ENCODE data around the gene AFF3.
"Not testable (repeated sequence)": the region's sequence is repeated elsewhere in the genome, so short reads cannot be mapped to it uniquely, and the experiment has no call there.

The AFF3 gene

DNA sequence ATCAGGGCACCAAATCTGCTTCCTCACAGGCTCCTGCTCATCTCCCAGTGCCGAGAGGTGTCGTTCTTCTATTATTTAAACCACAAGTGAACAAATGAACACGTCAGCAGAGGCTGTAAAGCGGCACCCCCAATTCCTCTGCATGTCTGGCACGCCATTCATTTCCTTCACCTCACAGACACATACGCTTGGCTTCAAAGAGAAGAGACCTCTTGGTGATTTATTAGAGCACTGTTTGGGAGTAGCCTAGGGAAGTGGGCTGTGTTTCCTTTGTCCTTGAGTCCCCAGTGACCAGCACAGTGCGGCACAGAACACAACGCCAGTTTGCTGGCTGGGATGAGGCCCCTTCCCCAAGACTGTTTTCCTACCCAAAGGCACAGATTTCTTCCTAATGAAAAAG is 468.3 kb downstream of the AFF3 start:
- no peak for DNase-seq (ENCODE audit: low spot score)

GRCh38 chr2:99672766-99673350 is 469.5 kb downstream of the AFF3 start:
- DNase-seq (ENCODE audit: low spot score) = no peak

GRCh38 chr2:99670768-99671734 is 471.3 kb downstream of the AFF3 start:
- DNase-seq (ENCODE audit: low spot score) = no peak

- no peak for DNase-seq (ENCODE audit: low spot score)
Measured at GRCh38 chr2:99666256-99666655, 476.1 kb downstream of the AFF3 start.

GRCh38 chr2:99663641-99664040 is 478.7 kb downstream of the AFF3 start:
- no peak for DNase-seq (ENCODE audit: low spot score)

DNA sequence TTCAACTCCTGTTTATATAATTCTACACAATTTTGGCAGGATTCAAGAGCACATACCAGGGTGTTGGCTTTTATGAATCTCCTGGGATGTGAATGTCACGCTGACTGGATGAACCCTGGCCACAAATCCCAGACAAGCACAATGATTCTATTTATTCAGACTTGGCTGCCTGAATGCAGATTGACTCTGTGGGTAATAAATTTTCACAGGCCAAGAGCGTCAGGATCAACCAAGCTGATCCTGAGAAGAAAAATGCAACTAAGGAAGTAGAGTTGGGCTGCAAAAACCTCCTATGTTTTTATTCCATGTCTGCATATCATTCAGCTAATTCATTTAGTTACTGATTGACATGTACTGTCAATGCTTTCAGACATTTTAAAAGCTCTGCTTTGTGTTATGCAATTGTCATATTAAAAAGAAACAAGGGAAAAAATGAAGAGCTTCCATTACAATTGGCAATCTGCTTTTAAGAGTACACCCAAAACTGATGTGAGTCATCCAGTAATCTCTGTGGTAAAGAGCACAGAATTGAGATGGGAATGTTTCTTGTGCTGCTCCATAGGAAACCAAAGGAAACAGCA is 479.5 kb downstream of the AFF3 start:
- DNase-seq (ENCODE audit: low spot score) = peak; percentile 9

- DNase-seq (ENCODE audit: low spot score) = not testable (repeated sequence)
Measured at GRCh38 chr2:99661761-99662160, 480.6 kb downstream of the AFF3 start.

- DNase-seq (ENCODE audit: low spot score) = no peak
Measured at GRCh38 chr2:99660616-99661406, 481.6 kb downstream of the AFF3 start.

DNA sequence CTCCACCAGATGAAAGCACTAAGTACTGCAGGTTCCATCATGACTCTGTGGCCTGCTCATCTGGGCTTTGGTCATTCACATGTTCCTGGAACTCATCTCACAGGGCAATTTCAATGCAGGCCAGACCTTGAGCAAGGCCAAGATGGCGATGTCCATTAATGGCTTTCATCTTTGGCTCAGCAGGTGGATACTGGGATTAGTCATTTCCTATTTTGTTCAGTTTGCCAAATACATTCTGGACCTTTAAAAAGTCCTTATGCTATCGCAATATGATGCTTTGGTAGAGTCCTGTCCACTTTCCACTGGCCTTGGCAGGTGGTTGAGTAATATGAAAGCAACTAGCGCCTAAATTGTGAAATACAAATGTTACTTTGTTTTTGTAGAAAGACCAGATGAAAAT is 482.5 kb downstream of the AFF3 start:
- no peak for DNase-seq (ENCODE audit: low spot score)

- DNase-seq (ENCODE audit: low spot score) = no peak
Measured at GRCh38 chr2:99657691-99658258, 484.6 kb downstream of the AFF3 start.

GRCh38 chr2:99656994-99657393 is 485.4 kb downstream of the AFF3 start:
- DNase-seq (ENCODE audit: low spot score) = peak; percentile 50

- DNase-seq (ENCODE audit: low spot score) = no peak
Measured at GRCh38 chr2:99653433-99653832, 489.0 kb downstream of the AFF3 start.

GRCh38 chr2:99652862-99653261 is 489.5 kb downstream of the AFF3 start:
- DNase-seq (ENCODE audit: low spot score) = no peak

DNA sequence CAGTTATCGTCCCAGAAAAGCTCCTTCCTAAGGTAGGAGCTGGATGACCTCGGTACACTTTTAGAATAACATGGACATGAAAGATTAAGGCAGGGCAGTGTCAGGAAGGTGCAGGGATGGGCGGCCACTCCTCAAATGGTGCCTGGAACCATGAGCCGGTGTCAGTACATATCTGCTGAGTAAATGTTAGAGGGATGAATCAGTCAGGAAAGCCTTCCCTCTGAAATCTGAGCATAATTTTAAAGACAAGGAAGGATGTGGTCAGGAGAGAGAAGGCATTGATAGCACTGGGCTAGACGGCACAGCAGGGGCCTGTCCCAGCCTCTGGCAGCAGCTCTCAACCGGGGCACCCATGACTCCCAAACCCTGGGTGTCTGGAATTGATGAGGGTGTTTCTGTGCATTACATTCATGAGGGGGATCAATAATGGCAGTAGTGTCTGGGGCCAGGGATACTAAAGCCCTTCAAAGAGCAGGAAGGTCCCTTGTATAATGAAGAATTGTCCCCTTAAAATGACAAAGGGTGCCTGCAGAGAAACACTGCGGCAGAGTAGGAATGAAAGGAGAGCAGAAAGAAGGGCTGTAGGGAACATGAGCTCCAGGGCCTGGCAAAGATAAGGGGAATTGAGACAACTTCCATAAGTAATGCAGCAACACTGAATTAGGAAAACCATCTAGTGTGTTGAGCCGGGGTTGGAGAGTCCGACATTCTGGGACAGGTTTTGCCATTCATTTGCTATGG is 490.3 kb downstream of the AFF3 start:
- DNase-seq (ENCODE audit: low spot score) = no peak

DNA sequence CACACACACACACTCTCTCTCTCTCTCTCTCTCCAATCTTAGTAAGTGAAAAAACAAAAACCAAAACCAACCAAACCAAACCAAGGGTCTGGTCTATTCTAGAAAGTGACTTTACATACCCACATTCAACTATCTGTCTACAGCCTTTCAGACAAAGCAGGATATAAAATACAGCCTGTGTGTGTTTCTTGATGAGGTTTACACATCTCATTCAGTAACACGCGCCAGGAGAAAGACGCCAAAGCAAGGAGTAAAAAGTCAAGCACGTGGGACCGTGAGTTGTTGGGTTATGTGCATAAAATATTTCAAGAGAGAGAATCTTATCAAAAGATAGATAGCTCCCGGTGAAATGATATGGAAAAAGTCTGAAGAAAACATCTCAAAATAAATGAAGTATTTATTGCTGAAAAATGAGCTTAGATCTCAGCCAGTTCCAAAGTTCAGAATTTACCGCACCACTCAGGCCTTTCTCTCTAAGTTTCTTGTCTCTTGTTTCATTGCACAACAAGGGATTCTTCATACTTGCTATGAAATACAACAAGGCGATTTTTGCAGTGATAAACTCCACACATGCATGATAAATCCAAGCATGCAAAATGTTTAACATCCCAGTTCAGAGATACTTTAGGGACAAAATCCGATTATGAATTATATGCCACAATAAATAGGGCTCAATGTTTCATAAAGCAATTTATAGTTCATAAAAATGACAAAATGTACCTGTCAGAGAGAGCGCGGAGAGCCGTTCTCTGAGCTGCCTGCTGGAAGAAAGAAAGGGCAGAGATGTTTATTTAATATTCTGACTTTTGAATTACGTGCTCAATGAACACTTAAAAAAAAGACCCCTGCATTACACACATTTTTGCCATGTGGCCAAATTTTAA is 493.2 kb downstream of the AFF3 start:
- no peak for DNase-seq (ENCODE audit: low spot score)

GRCh38 chr2:99648178-99648844 is 494.1 kb downstream of the AFF3 start:
- DNase-seq (ENCODE audit: low spot score) = no peak

DNA sequence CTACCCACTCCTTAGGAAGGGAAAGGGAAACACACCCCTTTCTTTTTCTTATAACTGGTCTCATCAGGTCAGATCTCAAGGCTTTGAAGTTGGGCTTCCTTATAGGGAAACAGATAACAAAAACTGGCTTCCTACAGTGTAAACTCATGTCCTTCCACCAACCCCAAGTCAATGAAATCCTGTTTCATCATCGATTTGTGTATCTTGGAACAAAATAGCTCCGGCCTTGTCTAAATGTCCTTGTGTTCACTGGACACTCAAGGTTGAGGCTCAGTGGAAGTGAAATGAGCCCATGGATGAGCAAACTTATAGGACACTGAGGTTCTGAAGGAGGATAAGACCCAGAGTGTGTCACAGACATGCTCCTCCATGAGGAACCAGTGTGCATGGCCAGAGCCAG is 496.4 kb downstream of the AFF3 start:
- DNase-seq (ENCODE audit: low spot score) = no peak

- DNase-seq (ENCODE audit: low spot score) = peak; percentile 45
Measured at GRCh38 chr2:99644419-99644787, 498.0 kb downstream of the AFF3 start.

- DNase-seq (ENCODE audit: low spot score) = no peak
Measured at GRCh38 chr2:99643787-99644418, 498.5 kb downstream of the AFF3 start.

All from SK-N-DZ (cell line).